HG02763 (cell line): Measurements from ENCODE around the gene FOXC1.

ENCODE experiments used
- ATAC-seq: cut with Tn5 transposase; IDR thresholded peaks from one replicate; pipeline ENCODE4 v1.9.1; 2021; ENCODE audit warnings: mild to moderate bottlenecking, moderate library complexity; ENCODE audit not compliant: unreplicated experiment

Gene FOXC1

GRCh38 chr6:1584146-1584545, 25.6 kb upstream of the FOXC1 start:
- no peak for ATAC-seq

GRCh38 chr6:1584996-1585668, 24.6 kb upstream of the FOXC1 start:
- ATAC-seq: no peak

DNA sequence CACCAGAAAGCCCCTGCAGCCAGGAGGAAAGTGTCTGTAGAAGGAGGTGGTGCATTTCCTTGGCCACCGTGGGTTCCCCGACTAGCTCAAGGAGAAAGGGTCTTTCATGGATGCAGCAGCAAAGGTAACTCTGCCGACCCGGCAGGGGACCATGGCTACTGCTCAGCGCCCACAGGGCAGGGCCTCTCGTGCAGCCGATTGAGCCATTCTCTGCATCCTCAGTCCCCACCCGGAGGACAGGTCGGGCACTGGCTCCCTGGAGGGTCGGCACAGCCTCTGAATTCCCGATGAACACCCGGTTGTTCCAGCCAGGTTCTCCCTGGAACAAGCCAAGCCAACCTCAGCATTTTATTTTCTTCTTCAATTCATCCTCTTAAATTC, 24.1 kb upstream of the FOXC1 start:
- ATAC-seq: no peak

DNA sequence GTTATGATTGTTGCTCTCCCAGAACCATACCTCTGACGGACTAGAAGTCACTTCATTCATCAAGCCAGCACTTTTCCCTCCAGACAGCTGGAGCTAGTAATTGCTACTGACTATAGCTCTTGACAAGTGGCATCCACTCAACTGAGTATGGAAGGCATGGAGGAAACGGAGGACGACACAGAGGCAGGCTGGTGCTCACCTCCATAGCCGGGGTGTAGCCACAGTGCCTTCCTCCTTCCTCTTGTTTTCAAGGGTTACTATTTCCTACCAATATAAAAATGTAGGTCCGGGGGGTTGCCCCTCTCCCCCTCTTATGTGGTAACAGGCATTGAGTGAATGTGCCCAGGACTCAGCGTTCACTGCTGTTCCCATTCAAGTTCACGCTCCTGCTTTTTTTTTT, 23.5 kb upstream of the FOXC1 start:
- no peak for ATAC-seq

GRCh38 chr6:1586861-1587450, 22.8 kb upstream of the FOXC1 start:
- ATAC-seq: no peak

DNA sequence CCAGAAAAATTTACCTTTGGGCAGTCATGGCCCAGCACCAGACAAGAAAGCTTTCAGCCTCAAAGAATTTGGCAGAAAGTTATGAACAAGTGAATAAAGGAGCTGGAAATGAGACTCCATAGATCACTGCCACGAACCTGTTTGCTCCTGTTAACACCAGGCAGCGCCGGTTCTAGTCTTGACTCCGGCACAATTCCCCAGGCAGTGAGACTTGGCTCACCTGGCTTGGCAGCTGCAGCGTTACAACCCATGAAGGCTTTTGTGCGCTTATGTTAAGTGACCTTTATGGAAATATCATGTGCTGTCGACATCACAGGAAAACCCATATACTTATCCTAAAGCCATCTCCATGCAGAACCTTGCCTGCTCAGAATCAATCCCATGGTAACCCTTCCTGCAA, 22.2 kb upstream of the FOXC1 start:
- ATAC-seq: no peak

- no peak for ATAC-seq
These were observed 21.7 kb upstream of the FOXC1 start for GRCh38 chr6:1587977-1588376.

DNA sequence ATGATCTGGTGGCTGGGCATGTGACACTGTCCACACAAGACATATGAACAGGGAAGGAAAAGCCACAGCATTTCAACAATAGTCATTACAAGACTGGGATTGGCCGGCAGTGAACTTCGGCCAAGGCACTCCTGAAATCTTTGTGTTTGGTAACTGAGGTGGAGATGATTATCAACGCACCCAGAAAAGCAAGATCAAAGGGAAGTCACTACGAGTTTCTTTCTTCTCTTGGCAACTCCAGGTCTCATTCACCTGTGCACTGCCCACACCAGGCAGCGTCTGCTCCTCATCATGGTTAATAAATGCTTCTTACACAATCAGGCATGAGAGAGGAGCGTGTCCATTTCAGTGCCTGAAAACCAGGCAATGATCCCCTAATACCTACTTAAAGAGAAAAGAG, 20.5 kb upstream of the FOXC1 start:
- ATAC-seq: no peak

DNA sequence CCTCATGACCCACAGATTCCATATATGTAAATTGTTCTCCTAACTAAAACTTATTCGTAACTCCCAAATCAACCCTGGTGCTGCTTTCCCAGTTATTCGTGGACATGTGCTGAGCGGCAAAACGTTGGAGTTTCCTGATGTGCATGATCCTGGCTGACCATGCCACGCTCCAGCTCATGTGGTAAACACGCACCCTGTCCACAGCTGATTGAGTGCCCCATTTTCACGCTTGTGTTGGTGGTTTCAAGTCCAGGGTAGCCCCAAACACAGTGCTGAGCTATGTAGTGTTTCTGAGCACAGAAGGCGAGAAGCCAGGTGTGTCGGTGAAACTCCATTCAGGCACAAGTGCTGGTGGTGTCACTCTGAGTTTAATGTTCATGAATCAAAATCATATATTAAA, 19.1 kb upstream of the FOXC1 start:
- no peak for ATAC-seq

DNA sequence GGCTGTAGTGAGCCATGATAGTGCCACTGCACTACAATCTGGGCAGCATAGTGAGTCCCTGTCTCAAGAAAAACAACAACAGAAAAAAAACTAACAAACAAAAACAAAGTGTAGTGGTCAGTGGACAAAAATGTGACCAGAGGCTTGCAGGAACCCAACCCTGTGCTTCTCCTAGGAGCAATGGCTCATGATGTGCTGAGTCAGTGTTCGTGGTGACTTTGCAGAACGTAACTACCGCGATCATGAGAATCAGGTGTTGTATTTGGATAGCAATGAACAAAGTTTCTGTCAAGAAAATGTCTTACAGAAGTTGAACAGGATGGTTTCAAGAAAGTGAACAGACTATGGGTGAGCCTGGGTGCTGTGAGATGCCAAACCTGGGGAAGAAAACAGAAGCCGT, 18.5 kb upstream of the FOXC1 start:
- no peak for ATAC-seq

- ATAC-seq: no peak
These were observed 17.8 kb upstream of the FOXC1 start for GRCh38 chr6:1591926-1592325.

DNA sequence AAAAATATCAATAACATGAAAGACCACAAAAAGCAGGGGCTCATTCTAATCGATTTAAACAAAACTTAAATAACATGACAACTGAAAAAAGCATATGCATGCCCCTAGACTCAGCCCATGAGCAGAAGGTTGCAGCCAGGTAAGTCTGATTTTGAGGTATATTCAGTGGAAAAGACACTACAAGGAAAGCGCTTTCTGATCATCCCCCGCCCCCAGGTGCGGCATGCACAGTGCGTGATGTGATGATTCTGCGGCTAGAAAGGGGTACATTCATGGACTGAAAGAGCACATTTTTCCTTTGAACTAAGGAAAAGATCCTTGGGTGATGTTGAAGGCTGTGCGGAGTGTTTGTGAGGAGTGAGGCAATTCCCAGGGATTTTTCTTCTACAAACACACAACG, 16.9 kb upstream of the FOXC1 start:
- ATAC-seq: no peak

DNA sequence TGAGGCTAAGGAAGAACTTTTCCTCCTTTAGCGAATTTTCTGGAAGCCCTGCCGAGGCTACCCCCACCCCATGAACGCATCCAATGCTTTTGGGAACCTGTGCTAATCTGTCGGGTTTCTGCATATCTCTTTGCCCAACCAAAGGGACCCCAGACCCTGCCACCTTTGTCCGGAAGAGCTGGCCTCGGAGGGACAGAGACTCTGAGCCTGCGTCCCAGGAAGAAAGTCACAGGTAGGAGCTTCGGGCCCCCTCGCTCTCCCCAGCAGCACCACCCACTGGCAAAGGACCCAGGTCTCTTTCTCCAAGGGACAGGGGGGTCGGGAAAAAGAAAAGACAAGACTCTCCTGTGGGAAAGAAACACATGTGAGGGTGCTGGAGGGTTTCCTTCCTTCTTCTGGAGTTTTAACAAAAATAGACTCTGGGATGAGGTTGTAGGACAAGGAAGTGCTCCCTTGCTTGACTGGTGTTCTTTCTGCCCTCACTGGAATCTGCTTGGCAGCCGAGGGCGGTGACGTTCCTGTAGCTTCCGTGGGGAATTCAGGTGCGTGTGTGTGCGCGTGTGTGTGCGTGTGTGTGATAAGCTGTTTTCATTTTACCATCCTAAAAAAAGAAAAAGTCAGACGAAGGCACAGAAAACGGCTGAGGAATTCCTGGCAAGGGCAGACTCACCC, 16.3 kb upstream of the FOXC1 start:
- ATAC-seq: no peak

DNA sequence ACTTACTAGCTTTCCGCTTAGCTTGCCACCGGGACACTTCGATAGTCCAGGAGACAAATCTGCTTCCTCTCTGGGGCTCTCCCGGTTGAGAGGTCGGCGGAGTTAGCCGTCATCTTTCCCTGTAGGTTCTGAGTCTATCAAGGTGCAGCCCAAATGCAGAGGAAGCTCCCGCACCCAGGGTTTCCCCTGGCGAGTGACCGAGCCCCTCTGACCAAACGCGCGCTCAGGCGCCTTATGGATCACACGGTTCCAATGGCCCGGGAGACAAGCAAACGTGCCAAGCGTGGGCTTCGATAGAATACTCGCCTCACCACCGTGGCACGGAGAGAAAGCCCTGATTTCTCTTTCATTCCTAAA, 15.8 kb upstream of the FOXC1 start:
- no peak for ATAC-seq

DNA sequence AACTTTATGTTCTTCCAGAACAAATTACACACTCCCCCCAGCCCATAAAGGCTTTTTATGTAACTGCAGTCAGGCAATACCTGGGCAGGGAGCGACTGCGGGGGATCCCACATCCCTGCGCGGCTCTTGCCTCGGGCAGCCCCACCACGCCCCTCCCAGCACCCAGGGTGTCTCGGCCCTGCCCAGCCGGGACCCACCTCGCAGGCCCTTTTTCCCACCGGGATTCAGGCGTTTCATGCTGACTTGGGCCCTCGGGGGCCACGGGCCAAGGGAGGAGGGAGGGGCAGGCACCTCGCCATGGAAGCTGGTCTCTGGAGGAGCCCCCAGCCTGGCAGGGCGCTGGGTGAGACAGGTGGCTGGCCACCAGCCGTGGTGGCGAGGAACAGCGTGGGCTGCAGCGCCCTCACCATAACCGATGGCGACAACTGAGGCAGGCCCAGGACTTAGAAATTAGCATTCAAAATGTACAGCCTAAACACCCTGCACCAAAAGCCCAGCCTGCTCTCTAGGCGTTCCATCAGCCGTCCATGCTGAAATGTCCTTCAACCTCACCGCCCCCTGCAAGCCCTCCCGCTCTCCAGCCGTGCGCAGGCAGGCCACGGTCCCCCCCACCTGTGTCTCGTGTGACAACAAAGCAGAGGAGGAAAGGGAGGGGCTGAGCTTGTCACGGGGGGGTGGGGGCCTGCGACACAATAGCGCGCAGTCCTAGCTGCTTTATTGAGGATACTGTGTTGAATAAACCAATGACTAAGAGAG, 15.1 kb upstream of the FOXC1 start:
- no peak for ATAC-seq

GRCh38 chr6:1595271-1596087, 14.2 kb upstream of the FOXC1 start:
- no peak for ATAC-seq

- ATAC-seq: no peak
These were observed 13.4 kb upstream of the FOXC1 start for GRCh38 chr6:1596088-1596852.

GRCh38 chr6:1597121-1597744, 12.5 kb upstream of the FOXC1 start:
- ATAC-seq: no peak

GRCh38 chr6:1597924-1598323, 11.8 kb upstream of the FOXC1 start:
- no peak for ATAC-seq

GRCh38 chr6:1598433-1598832, 11.3 kb upstream of the FOXC1 start:
- ATAC-seq: no peak
